GM20431 (cell line): ENCODE data around the gene AKAP7.
"Not testable (repeated sequence)": the region's sequence is repeated elsewhere in the genome, so short reads cannot be mapped to it uniquely, and the experiment has no call there.

Experiments used
- in situ Hi-C: fragments of 300-500 bp; cut with MseI, MboI; formaldehyde crosslinking; loops from one replicate; pipeline ENCODE4 v1.15.0; 2020; ENCODE audit warnings: low sequenced_read_pairs; ENCODE audit not compliant: unreplicated experiment

Gene AKAP7

DNA sequence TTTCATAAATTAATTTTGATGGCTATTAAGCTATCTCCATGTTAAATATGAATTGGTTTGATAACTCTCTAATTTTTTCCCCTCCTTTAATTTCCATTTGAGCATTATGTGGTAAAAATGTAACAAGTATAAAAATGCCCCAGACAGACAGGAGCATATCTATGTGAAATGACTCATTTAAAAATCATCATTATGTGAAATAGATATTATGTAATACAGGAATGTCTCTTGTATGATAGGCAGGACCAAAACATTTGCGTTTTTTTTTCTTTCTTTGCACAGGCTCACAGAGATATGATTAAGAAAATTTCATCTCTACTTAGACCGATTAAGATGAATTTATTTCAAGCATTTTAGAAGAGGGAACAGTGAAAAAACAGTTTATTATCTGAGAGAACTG lies 95.8 kb downstream of the AKAP7 start:
- in situ Hi-C loops: no loop called here

DNA sequence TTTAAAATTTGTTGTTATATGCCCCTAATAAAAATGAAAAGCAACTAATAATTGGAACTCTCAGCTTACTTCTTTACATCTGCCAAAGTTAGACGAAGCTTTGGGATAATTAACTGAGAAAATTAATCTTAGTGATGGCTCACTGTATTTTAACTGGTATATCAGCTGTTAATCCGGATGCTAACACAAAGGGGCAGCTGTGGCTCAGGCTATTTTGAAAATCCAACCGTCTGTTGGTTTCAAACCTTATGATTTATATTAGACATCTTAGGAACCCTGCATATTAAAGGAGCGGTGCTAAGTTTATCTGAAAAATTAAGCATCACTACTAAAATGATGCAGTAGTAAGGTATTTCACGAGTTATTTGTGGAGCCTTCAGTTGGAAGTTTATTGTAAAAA lies 96.6 kb downstream of the AKAP7 start:
- in situ Hi-C loops: no loop called here

DNA sequence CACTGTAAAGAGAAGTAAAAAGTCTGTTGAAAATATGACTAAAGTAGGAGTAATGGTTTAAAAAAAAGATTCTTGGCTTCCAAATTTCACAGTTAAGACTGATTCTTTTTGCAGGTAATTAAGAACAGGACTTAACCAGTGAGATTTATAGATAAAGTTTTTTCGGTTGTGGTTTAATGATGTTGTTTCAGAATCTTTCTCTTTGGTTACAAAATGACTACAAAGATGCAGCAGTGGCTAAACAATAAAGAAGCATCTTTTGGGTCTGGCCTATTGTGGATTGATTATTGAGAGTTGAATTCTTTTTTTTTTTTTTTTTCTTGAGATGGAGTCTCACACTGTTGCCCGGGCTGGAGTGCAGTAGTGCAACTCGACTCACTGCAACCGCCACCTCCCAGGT lies 109.7 kb downstream of the AKAP7 start:
- in situ Hi-C loops: no loop called here

DNA sequence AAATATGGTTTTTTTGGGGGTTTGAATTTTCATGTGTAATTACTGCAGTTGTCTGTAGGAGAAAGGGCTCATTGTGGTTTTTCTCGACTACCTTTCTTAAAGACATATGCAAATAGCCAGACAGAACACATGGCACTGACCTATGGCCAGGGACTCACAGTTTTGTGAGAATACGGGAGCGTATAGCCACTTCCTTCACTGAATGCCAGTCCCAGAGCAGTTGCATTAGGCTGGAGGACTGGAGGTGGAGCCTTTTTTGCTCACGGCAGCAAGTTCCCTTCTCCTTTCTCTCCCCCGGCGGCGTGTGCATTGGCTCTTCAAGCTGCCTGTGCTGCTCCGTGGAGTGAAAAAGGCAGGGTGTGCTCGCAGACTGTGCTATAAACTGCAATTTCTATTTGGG lies 114.9 kb downstream of the AKAP7 start:
- in situ Hi-C loops: no loop called here

DNA sequence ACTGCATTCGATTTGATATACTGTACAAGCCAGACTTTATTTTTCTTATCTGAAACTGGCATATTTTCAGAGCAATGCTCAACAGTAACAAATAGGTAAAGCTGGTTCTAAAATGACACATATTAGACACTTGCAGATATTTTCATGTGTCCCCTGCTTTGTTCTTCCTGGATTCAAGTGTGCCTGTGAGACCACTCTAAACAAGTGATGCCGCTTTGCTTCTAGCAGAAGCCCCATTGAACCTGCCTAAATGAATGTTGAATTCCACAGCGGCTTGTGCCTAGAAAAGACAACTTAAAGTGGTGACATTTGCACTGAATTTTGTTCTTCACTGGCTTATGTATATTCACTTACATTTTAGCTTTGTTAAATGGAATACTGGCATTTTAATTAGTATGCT lies 115.7 kb downstream of the AKAP7 start:
- in situ Hi-C loops: no loop called here

DNA sequence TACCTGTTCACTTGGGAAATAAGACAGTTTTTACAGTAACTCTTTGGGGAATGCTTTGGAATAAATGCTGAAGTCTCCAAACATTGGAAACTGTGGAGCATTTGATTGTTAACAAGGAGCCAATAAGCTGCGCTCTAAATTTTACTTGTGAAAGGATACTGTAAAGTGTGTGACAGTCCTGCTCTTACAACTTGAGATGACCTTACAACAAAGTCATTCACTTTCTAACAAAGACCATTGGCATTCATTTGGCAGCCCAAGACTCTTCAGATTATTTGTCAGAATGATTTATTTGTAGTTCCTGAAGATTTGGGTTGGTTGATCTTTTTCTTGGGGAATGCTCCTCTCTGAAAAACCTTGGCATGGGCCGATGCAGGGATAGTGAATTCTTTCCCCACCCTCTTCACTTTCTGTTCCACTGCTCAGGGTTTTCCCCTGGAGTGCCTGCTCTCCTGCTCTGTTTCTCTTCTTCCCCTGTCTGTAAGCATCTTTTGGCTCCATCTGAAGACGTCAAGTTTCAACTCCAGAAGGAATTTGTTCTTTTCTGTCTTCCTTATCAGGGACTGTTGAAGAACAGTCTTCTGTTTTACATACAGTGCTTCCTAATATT lies 116.4 kb downstream of the AKAP7 start:
- in situ Hi-C loops: no loop called here

DNA sequence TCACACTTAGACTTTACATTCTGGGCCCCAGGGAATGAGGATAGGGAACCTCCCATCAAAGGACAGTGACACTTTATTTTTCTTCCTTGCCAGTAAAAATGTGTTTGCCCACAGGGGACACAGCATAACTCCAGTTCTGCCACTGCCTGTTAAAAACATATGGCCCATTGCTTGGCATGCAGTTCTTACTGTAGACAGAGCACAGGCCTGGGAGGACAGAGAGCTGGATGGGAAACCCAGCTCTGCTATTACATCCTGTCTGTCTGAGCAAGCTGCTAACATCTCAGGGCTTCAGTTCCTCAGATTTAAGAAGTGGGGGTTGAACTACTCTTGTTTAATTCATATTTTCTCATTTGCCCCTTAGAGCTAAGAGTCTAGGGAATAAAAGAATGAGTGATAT lies 120.2 kb downstream of the AKAP7 start:
- in situ Hi-C loops: no loop called here

DNA sequence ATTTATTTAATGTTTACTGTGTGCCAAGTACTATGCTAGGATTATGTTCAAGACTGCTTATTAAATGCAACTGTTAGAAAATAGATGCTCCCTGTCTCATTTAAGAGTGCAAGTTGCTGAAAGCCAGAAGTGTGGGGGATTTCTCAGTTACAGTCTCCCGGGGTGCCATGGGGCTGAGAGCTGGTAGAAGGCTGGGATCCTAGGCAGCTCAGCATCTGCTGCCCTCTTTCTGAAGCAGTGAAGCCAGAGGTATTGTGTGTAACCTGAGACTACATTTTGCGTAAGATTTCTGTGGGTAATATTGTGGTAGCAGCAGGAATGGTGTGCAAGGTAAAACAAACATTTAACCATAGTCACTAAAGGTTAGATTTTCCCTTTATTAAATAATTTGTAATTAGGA lies 120.6 kb downstream of the AKAP7 start:
- in situ Hi-C loops: no loop called here

DNA sequence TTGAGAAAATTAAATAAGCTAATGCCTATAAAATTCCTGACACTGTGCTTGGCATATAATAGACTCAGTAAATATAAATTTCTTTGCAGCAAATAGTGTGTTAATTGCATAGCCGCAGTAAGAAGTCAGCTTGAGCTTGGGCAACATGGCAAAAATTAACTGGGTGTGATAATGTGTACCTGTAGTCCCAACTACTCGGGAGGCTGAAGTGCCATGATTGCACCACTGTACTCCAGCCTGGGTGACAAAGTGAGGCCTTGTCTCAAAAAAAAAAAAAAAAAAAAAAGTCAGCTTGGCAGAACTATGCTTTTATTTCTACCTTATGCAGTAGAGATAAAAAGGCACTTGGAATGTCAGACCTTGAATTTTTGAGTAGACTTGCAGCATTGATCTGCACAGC lies 121.8 kb downstream of the AKAP7 start:
- in situ Hi-C loops: no loop called here

DNA sequence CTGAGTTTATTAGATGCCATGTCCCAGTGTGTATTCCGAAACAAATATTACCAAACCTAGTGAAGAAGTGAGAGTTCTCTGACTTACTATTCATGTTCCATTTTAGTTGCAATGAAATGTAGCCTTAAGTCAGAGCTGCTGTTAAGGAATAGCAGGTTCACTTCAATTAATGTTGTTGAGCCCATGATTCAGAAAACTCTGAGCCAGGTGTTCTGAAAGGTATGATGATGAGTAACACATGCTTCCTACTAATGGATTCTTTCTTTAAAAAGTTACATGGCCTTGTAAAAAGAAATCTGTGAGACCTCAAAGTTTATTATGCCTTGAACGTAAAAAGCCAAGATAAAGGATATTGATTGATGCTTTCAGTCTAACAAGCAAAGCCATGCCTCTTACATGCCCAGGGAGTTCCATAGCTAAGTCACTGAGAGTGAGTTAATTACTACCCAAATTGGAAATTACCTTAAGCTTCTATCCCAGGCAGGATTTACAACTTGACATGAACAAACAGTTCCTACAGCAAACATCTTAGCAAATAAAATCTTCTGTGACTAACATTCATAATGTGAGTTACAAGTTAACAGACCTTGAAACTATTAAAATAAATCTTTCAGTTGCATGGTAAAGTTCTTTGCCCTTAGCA lies 122.9 kb downstream of the AKAP7 start:
- in situ Hi-C loops: no loop called here

DNA sequence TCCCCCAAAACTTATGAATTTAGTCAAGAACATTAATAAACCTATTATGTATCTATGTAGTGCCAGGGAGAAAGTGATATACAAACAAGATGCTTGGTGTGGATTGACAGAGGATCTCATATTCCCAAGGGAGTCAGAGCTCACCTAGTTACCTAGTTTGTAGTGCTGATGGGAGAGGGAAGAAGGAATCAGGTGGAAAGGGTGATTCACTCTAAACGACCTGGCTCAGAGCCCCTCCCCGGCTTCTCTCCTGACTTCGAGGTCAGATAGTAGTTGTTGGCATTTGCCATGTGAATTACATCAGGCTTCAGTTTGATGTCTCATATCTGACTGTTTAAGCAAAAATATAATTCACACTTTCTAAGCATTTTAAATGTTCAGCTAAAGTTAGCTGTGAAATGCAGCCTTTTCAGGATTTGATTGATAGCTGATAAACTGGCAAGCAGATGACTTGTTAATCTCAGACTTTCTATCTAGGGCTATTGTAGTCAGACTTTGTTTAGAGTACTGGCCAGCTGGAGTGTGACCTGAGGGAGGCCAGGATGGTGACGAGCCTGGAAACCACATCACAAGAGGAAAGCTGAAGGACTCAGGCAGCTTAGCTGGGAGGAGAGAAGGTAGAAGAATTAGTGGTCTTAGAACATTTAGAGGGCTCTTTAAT lies 123.7 kb downstream of the AKAP7 start:
- in situ Hi-C loops: no loop called here

DNA sequence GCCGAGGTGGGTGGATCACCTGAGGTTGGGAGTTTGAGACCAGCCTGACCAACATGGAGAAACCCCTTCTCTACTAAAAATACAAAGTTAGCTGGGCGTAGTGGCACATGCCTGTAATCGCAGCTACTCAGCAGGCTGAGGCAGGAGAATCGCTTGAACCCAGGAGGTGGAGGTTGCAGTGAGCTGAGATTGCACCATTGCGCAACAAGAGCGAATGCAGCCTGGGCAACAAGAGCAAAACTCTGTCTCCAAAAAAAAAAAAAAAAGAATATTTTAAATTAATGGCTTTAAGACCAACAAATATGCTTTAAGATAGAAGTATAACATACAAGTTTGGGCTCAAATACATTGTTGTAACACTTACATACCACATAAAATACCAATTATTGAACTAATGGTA lies 125.7 kb downstream of the AKAP7 start:
- in situ Hi-C loops: not testable (repeated sequence)

DNA sequence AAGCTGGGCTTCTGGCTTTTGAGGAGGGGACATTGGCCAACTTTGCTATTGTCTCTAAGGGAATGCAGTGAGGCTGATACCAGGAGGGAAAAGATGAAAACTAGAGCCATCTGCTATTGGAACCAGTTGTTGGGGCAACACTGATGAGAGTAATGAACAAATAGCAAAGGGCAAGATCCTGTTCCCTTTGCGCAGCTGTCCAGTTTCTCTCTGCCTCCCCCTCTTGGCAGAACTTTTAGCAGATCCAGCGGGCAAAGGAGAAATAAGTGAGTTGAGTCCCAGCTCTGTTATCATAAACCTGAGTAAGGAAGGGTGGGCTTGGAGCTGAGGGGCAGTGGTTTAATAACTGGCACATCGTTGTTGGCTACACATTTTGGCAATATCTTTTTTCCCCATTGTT lies 126.8 kb downstream of the AKAP7 start:
- in situ Hi-C loops: no loop called here

DNA sequence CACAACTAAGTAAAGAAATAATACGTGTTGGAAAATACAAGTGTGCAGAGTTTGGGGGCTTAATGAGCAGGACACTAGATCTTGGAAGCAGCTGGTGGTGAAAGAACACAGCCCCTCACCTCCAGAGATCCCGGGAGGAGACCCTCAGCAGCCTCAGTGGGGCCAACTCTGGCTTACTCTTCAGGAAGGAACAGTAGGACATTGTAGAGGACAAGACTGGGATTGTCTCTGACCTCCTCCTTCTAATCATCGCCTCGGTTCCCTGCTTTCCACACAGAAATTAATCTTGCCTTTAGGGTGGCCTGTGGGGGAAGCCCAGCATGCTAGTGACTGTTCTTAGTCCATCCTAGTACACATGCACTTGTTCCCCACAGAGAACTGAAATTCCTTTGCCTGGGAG lies 130.7 kb downstream of the AKAP7 start:
- in situ Hi-C loops: no loop called here

DNA sequence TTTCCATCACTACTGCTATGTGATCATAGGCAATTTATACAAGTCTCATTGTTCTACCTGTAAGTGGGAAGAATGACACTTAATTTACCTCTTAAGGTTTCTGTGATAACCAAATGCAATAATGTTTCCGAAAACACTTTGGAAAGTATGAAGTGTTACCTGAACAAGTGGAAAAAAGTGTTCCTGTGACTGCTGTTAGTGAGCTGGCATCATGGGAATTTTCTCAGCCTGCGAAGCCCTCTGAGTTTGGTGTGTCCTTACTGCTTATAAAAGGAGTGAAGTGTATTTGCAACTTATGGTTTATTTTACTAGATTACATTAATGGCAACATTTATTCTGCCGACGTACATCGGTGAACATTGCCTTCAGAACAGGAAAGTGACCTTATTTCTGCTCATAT lies 133.0 kb downstream of the AKAP7 start:
- in situ Hi-C loops: no loop called here

DNA sequence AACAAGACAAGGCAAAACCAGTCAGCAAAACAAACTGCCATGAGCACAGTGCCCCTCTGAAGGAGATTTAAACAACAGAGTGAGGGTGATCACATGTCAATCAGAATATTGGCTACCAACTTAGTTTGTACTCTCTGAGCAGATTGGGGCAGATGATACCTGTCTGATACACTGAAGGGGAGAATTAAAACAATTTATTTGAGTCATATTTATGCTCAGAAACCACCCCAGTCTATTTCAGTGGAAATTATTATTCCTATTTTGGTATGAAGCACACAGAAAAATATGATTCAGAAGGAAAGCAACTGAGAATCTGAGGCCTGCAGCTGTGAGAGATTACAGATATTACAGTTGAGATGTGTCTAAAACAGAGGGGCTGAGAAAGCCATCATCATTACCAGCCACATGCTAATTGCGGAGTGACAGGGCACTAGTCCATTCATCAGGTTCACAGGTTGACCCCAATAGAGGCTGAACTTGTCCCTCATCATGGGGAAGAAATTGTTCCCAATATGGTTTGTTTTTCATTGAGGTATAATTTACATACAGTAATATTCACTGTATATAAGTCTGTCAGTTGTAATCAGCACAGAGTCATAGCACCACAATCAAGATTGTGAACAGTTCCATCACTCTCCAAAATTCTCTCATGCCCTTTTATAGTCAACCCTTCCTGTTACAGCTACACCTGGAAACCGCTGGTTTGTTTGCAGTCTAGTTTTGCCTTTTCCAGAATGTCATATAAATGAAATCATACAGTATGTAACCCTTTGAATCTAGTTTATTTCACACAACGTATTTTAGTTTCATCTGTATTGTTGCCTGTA lies 134.5 kb downstream of the AKAP7 start:
- in situ Hi-C loops: no loop called here

DNA sequence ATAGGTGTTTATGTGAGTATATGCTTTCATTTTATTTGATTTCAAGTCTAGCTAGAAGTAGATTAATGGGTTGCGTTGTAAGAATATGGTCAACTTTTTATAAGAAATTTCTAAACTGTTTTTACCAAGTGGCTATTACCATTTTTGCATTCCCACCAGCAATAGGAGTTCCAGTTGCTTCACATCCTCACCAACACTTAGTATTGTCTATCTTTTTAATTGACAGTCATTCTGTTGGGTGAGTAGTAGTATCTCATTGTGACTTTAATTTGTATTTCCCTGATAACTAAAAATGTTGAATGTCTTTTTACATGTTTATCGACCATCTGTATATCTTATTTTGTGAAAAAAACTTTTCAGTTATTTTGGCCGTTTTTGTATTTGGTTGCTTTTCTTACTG lies 135.3 kb downstream of the AKAP7 start:
- in situ Hi-C loops: no loop called here

DNA sequence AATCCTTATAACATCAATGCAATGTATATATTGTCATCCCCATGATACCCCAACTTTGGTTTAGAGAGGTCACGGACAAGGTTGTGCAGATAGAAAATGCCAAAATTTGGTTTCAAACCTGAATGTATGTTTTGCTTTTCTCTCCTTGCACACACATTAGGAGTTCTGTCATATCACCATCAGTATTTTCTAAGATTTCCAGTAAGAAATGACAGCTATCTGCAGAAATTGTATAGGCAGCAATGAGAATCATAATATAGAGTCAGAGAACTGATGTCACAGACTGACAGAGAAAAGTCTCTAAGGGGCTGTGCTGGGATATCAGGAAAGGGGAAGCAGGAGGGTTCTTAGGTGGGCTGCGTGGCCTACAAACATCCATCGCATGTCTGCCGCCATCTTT lies 140.0 kb downstream of the AKAP7 start:
- in situ Hi-C loops: no loop called here

DNA sequence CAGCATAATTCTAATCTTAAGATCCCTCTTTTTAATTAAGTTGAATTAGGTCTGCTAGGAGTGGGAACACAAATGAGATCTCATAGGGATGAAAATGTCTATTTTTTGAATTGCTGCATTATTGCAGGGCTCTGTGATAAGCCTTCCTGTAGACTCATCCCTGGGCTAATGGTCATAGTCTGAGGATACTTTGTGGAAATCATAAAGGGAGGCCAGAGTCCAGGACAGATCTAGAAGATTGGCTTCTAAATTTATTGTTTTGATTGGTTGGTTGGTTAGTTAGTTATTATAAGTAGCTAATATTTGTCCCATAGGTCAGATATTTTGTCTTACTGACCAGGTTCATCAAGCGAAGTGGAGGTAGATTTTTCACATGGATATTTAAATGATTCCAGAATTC lies 142.3 kb downstream of the AKAP7 start:
- in situ Hi-C loops: no loop called here

DNA sequence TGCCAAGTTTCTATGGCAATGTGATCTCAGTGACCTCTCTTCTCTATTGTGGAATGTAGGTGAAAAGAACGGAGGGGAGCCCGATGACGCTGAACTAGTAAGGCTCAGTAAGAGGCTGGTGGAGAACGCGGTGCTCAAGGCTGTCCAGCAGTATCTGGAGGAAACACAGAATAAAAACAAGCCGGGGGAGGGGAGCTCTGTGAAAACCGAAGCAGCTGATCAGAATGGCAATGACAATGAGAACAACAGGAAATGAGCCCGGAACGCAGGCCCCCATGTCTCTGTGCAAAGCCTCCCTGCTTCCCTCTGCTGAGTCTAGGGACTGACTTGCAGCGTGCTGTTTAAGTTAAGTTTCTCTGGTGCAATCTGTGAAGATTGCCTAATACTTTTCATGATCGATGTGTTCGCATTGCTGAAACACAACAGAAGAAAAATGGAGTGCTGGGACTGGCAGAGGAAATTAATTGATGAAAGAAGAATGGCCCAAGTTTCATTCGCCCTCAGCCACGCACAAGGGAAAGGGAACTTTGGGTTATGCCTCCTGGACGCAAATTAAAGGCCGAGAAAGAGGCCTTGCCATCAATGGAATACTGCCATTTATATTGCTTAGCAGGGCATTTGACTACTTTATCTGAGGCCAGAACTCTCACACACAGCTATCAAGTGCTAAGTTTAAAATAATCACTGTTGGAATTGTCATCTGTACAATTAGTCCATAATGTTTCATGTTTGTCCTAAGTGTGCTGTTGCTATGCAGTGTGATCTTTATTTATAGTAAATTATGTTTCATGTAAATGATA lies 146.4 kb downstream of the AKAP7 start:
- in situ Hi-C loops: no loop called here
